Activated T-cell treated with anti-CD3 and anti-CD28 coated beads, Interleukin-2, amount 50 U/mL, for 4 hours (primary cell): ENCODE data around the gene GPC2. TPM values are rescaled to one million over a fixed set of nuclear protein-coding genes. Genes with fewer than 3 reads are reported as not detected.
A peak's percentile ranks its signal among the peaks of the same experiment; 100 is the strongest.

Experiments
- ATAC-seq, 2 donors: fragments of 200-7000 bp; cut with Tn5 transposase; one replicate each; pipeline ENCODE4 v1.10.0; 2021
- DNase-seq: peaks from one replicate; pipeline ENCODE4 v3.0.0-alpha.2; 2020
- H3K27me3 Mint-ChIP-seq: one replicate; pipeline ENCODE4 v1.8.0; 2021; ENCODE audit warnings: low read depth, mixed read lengths
- H3K36me3 Mint-ChIP-seq: one replicate; pipeline ENCODE4 v1.8.0; 2022; ENCODE audit warnings: mixed read lengths; ENCODE audit not compliant: insufficient read depth
- H3K4me1 Mint-ChIP-seq: one replicate; pipeline ENCODE4 v1.8.0; 2021; ENCODE audit warnings: low read depth, mixed read lengths
- H3K4me3 Mint-ChIP-seq: one replicate; pipeline ENCODE4 v1.8.0; 2021; ENCODE audit warnings: mild to moderate bottlenecking, moderate library complexity, mixed read lengths
- H3K9me3 Mint-ChIP-seq: one replicate; pipeline ENCODE4 v1.8.0; 2021; ENCODE audit warnings: mixed read lengths
- total RNA-seq, 3 donors: library from RNA; stranded (reverse); gene quantifications; one replicate each; pipeline ENCODE4 v1.2.1, GENCODE V29; 2021

GPC2 gene
- total RNA-seq, 3 donors from 2014 or later, result 3.5 to 4.2 (median 4.1) TPM

DNA sequence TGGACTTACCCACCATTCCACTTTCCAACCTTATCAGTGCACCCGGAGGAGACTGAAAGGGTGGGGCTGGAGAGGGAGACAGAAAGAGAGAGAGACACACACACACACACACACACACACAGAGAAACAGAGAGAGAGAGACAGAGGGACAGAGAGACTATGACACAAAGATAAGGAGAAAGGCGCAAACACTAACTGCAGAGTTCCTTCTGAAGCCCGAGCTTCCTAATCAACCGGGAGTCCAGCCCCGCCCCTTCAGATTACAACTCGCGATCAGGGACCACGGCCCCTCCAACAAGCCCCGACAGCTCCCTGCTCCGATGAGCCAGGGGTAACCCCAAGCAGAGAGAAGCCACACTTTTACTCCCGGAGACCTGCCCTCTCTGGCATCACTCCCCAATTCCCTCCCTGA, 9.3 kb downstream of the GPC2 start:
- peak in 1 of 2 donors; percentile 9 for ATAC-seq
- peak overlapping the region; percentile 81 for H3K4me3 Mint-ChIP-seq
- H3K4me1 Mint-ChIP-seq, result peaks cover 73% of the 10 kb centered on the region
- DNase-seq, result no peak
- H3K27me3 Mint-ChIP-seq, result peaks cover 17% of the 10 kb centered on the region
- H3K9me3 Mint-ChIP-seq, result no peaks in the 10 kb centered on the region
- H3K36me3 Mint-ChIP-seq, result no peaks in the 10 kb centered on the region

DNA sequence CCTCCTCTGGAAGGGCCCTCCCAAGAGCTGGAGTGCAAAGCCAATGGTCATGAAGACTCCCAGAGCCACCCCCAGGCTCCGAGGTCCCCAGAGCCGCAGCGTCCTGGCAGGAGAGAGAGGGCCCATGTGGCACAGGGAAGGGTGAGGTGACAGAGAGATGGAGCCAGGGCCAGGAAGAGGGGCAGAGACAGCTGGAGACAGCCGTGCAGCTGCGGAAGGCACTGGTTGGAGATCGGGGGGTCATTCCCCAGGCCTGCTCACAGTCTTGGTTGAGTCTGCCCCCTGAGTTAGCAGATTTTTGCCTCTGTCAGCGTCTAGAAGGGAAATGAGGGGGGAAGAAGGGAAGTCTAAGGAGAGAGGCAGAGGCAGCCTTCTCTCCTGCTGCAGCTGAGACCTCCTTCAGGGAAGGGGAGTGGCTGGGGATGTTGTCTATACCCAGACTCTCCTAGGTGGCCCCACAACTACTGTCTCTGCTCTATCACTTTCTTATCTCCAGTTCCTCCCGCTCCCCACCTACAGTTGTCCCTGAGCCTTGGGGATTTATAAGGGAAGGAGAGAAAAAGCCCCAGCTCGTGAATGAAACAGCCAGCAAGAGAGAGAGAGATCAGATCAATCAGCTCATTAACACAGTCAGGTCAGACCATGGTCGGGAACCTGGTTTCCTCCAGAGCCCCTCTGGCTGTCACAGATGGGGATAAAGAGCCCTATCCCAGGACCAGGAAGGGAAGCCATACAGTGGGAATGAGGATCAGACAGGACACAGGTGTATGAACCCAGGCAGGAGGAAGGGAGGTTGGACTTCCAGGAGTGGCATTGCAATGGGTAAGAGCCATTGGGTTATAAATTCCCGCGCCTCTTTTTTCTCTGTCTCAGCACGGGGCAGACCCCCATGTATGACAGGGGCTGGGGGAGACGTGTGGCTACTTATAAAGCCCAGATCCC, 9.9 kb downstream of the GPC2 start:
- no peak for DNase-seq
- H3K27me3 Mint-ChIP-seq, result peaks cover 17% of the 10 kb centered on the region
- H3K4me3 Mint-ChIP-seq, result peak overlapping the region; percentile 81
- H3K36me3 Mint-ChIP-seq, result no peaks in the 10 kb centered on the region
- H3K9me3 Mint-ChIP-seq, result no peaks in the 10 kb centered on the region
- ATAC-seq, result peak in 1 of 2 donors; percentile 19
- peaks cover 77% of the 10 kb centered on the region for H3K4me1 Mint-ChIP-seq

DNA sequence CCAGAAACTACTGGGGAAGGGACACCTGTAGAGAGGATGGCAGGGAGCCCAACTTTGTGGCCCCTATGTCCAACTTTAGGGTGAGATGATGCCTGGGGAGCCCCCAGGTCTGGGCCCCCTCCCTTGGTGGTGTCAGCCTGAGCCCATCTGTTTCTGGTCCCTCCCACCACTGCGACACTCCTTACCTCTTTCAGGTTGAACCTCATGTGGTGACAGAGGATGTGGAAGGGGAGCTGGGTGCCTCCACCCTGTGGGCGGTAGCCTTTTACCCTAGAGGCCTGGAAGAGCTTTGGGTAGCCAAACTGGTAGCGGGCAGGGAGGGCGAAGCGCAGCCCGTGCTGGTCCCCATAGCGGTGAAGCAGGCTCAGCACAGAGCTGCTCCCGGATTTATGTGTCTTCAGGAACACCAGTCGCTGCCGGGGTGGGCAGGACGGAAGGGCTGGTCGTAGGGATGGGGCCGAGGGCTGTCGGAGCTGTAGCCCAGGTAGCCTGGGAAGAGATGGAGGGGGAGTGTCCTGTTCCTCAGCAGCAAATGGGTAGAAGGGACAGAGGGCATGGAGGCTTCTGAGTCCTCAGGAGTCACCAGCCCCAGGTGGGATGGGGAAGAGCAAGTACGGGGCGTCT, 10.8 kb downstream of the GPC2 start:
- Mint-ChIP-seq H3K4me3 (peak overlapping the region; percentile 53), H3K4me1 (peaks cover 77% of the 10 kb centered on the region), H3K27me3 (peaks cover 17% of the 10 kb centered on the region), H3K36me3 (no peaks in the 10 kb centered on the region), H3K9me3 (no peaks in the 10 kb centered on the region)
- DNase-seq (no peak), ATAC-seq (peak; percentile 22 to 36)

DNA sequence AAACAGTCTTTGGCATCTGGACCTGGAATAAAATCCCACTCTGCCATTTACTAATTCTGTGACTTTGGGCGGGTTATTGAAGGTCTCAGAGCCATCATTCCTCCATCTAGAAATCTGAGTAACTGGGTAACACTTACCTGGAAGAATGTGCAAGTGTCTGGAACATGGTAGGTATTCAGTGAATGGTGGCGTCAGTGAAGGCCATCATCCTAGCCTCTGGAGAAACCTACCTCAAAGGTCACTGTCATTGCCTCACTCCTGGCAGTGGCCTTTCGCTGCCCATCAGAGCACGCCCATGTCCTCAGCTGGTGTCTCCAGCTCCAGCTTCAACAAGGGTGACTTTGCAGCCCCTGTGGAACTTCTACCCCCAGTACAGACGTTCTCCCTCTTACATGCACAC, 13.3 kb downstream of the GPC2 start:
- Mint-ChIP-seq H3K4me1 (peaks cover 67% of the 10 kb centered on the region), H3K36me3 (no peaks in the 10 kb centered on the region), H3K9me3 (no peaks in the 10 kb centered on the region), H3K4me3 (no peak overlapping the region), H3K27me3 (peaks cover 13% of the 10 kb centered on the region)
- no peak for ATAC-seq
- no peak for DNase-seq

DNA sequence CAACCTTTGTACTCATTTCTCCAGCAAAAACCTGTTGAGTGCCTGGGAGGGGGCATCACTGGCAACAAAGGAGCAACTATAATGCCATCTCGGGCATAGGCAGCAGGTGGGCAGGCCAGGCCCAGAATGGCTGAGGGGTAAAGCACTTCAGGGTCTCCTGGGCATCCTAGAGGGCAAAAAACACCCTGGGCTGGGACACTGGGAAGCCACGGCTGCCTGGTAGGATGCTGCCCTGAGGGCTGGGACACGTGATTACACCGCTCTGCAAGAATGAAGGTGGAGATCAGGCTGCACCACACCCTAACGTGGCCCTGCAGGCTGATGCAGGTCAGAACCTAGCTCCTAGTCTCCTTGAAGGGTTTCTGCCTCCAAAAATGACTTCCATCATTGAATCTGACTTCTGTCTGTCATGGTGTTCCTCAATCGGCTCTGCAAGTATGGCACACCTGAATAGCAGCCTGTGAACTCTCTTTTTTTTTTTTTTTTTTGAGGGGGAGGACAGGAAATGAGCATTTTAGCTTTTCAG, 14.1 kb downstream of the GPC2 start:
- H3K4me1 Mint-ChIP-seq, result peaks cover 61% of the 10 kb centered on the region
- no peaks in the 10 kb centered on the region for H3K36me3 Mint-ChIP-seq
- H3K9me3 Mint-ChIP-seq, result no peaks in the 10 kb centered on the region
- ATAC-seq (no peak), DNase-seq (no peak)
- peaks cover 7% of the 10 kb centered on the region for H3K27me3 Mint-ChIP-seq
- H3K4me3 Mint-ChIP-seq, result peak overlapping the region; percentile 42

DNA sequence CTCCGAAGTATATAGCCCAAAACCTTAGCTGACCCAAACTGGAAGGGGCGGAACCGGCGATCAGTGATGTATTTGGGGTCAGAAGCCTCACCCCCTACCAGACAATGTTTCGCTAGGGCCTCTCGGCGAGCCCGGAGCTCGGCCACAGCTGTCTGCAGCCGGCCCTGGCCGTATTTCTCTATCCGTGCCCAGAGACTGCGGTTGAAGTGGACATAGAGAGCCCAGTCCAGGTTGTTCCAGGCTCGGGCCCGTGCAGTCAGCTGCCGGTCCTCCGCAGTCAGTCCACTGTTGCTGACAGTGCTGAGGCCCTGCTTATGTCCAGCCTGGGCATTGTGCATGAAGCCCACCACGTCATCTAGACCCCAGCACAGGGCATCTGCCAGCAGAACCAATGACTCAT, 17.1 kb downstream of the GPC2 start:
- Mint-ChIP-seq H3K27me3 (no peaks in the 10 kb centered on the region), H3K4me1 (peaks cover 60% of the 10 kb centered on the region), H3K36me3 (peaks cover 9% of the 10 kb centered on the region), H3K4me3 (no peak overlapping the region), H3K9me3 (no peaks in the 10 kb centered on the region)
- DNase-seq (no peak), ATAC-seq (no peak)

DNA sequence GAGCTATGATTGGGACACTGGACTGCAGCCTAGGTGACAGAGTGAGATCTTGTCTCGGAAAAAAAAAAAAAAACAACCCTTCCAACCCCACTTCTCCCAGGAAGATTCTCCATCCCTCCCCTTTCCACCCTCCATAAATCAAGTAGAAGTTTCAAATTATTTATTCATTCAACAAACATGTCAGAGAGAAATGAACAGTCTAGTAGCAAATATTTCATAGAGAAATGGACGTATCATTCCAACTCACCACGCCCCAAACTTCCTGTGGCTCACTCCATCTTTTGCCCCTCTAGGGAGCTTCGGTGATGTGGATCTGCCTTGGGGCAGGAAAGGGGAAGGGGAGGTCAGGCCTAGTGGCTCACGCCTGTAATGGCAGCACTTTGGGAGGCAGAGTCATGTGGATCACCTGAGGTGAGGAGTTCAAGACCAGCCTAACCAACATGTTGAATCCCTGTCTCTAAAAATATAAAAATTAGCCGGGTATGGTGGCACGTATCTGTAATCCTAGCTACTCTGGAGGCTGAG, 18.0 kb downstream of the GPC2 start:
- H3K4me3 Mint-ChIP-seq, result peak overlapping the region; percentile 81
- peaks cover 11% of the 10 kb centered on the region for H3K36me3 Mint-ChIP-seq
- ATAC-seq (no peak), DNase-seq (no peak)
- no peaks in the 10 kb centered on the region for H3K9me3 Mint-ChIP-seq
- no peaks in the 10 kb centered on the region for H3K27me3 Mint-ChIP-seq
- peaks cover 59% of the 10 kb centered on the region for H3K4me1 Mint-ChIP-seq

DNA sequence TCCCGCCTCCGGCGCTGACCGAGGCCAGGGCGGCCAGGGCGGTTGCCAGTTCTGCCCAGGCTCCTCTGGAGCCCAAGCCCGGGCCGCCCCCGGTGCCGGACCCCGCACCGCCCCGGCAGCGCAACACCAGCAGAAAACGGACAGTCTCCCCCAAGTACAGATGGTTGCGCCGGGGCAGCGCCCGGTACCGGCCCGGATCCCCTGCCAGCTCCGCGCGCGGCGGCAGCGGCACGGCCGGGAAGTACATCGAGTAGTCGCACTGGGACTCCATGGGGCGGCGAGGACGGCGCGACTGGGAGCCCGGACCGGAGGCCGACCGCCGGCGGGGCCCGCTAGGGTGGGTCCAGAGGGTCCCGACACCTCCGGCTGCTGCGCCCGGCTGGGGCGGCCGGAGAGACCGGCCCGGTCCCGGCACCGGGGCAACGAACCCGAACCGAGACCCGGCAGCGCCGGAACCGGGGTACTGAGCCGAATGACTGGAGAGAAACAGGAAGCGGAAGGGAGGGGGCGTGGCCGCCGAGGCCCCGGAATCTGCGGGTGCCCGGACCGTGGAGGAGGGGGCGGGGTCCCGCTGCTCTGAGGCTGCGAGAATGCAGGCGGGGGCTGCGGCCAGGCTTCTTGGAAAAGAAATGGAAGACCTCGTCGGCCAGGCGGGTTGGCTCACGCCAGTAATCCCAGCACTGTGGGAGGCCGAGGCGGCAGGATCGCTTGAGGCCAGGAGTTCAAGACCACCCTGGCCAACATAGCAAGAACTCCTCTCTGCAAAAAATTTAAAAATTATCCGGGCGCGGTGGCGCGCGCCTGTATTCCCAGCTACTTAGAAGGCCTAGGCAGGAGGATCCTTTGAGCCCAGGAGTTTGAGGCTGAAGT, 18.7 kb downstream of the GPC2 start, which contains the start of gene TRAPPC14:
TSS of gene TRAPPC14 (minus strand) at position 495 of the 870 bp plus-strand sequence. CDS start at position 271, 224 bp downstream.
- Mint-ChIP-seq H3K4me3 (peak within 1 kb of the TSS; percentile 84), H3K36me3 (peaks cover 14% of the 10 kb centered on the region), H3K4me1 (peaks cover 52% of the 10 kb centered on the region), H3K27me3 (no peaks in the 10 kb centered on the region), H3K9me3 (no peaks in the 10 kb centered on the region)
- ATAC-seq (peak; percentile 91 to 92), DNase-seq (peak; percentile 89)

DNA sequence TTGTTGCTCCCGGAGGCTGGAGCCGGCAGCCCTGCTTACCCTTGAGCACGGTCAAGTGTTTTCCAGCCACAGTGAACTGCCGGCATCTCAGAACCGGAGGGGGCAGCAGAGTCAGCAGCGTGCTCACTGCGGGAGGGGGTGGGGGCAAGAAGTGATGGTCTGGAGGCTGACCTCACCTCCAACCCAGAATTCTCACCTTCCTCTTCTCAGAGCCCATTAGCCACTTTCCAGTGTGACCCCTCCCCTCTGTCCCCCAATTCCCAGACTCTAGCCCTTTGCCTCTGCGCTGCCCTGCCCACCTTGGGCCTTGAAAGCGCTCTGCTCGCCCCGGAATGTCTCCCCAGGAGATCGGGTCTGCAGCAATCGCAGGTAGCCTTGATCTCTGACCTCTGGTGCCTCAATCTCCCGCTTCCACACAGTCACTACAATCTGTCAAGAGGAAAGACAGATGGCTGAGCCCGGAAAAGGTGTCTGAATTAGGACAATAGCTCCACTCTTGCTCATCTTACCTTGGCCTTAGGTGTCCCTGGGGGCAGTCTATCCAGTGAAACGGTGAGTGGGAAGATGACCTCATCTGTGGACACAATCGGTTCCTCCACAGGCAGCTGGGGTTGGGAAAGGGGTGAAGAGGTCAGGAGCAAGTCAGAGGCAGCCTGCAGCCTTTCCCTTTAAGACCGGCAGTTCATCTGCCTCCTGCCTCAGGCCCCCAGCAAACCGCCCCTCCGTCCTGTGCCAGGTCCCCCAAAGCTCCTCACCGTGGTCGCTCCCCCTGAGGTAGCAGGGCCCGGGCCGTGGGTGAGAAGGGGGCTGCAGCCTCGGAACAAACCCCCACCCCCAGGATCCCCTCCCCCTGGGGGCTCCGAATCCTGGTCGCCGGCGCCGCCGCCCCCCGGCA, 19.6 kb downstream of the GPC2 start:
- Mint-ChIP-seq H3K4me1 (peaks cover 46% of the 10 kb centered on the region), H3K27me3 (no peaks in the 10 kb centered on the region), H3K4me3 (peak overlapping the region; percentile 84), H3K9me3 (no peaks in the 10 kb centered on the region), H3K36me3 (peaks cover 15% of the 10 kb centered on the region)
- ATAC-seq, result peak in 1 of 2 donors; percentile 13
- DNase-seq, result no peak

DNA sequence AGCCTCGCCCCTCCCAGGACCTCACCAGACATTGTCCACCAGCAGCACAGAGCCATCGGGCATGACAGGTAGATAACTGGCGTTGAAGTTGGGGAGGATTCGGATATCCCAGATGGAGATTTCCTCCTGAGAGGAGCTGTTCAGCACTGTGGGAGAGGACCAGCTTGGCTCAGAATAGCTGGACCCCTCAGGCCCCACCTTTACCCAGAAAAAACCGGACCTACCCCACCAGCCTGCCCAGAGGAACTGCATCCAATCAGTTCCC, 20.2 kb downstream of the GPC2 start:
- Mint-ChIP-seq H3K9me3 (no peaks in the 10 kb centered on the region), H3K4me3 (peak overlapping the region; percentile 84), H3K4me1 (peaks cover 51% of the 10 kb centered on the region), H3K36me3 (peaks cover 19% of the 10 kb centered on the region), H3K27me3 (no peaks in the 10 kb centered on the region)
- ATAC-seq (no peak), DNase-seq (no peak)

DNA sequence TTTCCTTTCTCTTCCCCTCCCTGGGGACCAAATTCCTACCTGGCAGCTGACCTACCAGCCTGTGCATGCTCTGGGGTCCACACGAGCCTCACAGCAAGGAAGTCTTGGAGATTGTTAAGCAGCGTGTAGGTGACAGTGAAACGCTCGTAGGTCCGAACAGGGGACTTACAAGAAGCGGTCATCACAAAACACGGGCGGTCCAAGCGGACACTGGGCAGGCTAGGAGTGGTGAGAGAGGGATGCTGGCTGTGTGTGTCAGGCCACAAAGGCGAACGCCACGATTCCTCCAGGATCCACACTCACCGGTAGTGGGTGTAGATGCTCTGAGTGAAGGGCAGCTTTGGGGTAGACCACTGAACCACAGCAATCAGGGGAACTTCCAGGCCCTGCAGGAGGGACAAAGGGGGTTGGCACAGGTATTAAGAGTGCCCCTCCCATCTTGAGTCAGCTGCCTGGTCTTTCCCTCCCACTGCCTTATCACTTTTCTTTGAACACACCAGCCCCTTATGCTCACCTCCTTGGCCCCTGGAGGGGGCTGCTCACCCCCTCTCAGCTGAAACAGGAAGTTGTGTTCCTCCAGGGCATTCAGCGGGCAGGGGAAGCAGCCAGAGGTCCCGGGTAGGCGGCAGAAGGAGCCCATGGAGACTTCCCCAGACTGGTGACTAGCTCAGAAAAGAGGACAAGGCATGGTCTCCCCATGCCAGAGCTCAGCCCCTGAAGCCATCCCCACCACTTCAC, 20.7 kb downstream of the GPC2 start:
- H3K4me1 Mint-ChIP-seq, result peaks cover 53% of the 10 kb centered on the region
- no peaks in the 10 kb centered on the region for H3K9me3 Mint-ChIP-seq
- no peaks in the 10 kb centered on the region for H3K27me3 Mint-ChIP-seq
- ATAC-seq (peak; percentile 16 to 25), DNase-seq (no peak)
- peak overlapping the region; percentile 84 for H3K4me3 Mint-ChIP-seq
- peaks cover 19% of the 10 kb centered on the region for H3K36me3 Mint-ChIP-seq

DNA sequence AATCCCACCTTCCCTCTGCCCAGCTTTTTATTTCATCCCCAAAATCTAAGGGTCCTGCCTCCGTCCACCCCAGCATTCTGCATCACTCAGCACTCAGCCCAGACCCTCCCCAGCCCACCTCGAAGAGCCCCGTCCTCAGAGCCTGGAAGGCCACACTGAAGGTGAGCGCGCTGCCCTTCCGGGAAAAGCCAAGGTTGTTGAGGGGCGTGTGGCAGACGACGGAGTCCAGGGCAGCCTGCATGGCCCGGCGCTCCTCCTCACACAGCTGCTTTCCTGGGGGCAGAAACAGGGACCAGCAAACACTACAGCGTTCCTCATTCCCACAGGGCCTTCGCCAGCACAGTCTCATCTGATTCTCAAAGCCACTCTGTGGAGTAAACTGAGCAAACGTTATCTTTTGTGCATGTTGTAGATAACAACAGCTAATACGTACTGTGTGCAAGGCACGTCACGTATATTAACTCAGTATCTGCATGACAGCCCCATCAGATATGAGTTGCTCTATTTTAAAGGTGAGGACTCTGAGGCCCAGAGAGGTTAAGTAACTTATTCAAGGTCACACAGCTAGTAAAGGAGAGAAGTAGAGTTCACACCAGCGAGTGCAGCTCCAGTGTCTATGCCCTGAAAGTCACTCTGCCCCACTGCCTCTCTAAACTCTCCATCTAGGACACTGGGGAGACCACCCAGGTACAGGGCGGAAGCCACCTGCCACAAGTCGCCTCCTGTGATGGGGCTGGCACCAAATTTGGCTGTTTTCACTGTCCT, 21.4 kb downstream of the GPC2 start:
- Mint-ChIP-seq H3K36me3 (peaks cover 19% of the 10 kb centered on the region), H3K4me3 (no peak overlapping the region), H3K4me1 (peaks cover 55% of the 10 kb centered on the region), H3K27me3 (no peaks in the 10 kb centered on the region), H3K9me3 (no peaks in the 10 kb centered on the region)
- no peak for DNase-seq
- no peak for ATAC-seq
